Right renal cortex interstitium (tissue), 3 donors: ENCODE data around the gene DDX43. TPM values are rescaled to one million over a fixed set of nuclear protein-coding genes. Genes with fewer than 3 reads are reported as not detected.

Experiments used
- polyA plus RNA-seq, 3 donors: library from polyadenylated mRNA; unstranded; fragments of 120-200 nt; gene quantifications; one replicate each; pipeline ENCODE4 v1.2.1, GENCODE V29; 2013; ENCODE audit not compliant: insufficient read length in 3 of 3

The DDX43 gene
- polyA plus RNA-seq, 3 donors = 0.35 to 0.62 (median 0.58) TPM

Other genes with a start within 250 kb of the DDX43 start
- gene KHDC1L, start 169.3 kb upstream of the DDX43 start, polyA plus RNA-seq = under 1 TPM in 2 of 3 donors, not detected in 1; 0.33 to 0.69 TPM
- 1 to 10 TPM; 8.5 to 8.6 (median 8.5) TPM for gene KHDC1, start 131.6 kb upstream of the DDX43 start, polyA plus RNA-seq
- gene DPPA5, start 40.6 kb upstream of the DDX43 start, polyA plus RNA-seq = not detected
- under 1 TPM in 1 of 3 donors, not detected in 2; 0.12 TPM for gene KHDC3L, start 32.2 kb upstream of the DDX43 start, polyA plus RNA-seq
- gene OOEP, start 24.9 kb upstream of the DDX43 start, polyA plus RNA-seq = under 1 TPM in 1 of 3 donors, not detected in 2; 0.51 TPM
- 1 to 10 TPM; 2.8 to 3.2 (median 3.2) TPM for gene CGAS, start 57.5 kb downstream of the DDX43 start, polyA plus RNA-seq
- 10 to 100 TPM; 28.9 to 36.2 (median 31.6) TPM for gene MTO1, start 66.9 kb downstream of the DDX43 start, polyA plus RNA-seq
- gene EEF1A1, start 126.2 kb downstream of the DDX43 start, polyA plus RNA-seq = over 10,000 TPM; 21,580 to 22,071 (median 21,951) TPM